OCI-LY1 (cell line): Measurements from ENCODE around the gene DIP2A.

Source experiments
- H2AFZ ChIP-seq: fragments of 200-600 bp; sonication (generic), shearing (Covaris generic); 2 replicates; pipeline ENCODE4 v1.6.0; 2014; ENCODE audit warnings: antibody characterized with exemption, mild to moderate bottlenecking, low read length
- H3F3A ChIP-seq: fragments of 200-600 bp; sonication (generic), shearing (Covaris generic); 2 replicates; pipeline ENCODE4 v1.6.0; 2014; ENCODE audit warnings: mild to moderate bottlenecking, antibody characterized with exemption, low read length, moderate library complexity; ENCODE audit not compliant: insufficient read depth
- H3K27ac ChIP-seq: fragments of 200-600 bp; sonication (generic); 2 replicates; pipeline ENCODE4 v1.5.1; 2014; ENCODE audit warnings: low read length, mixed run types, mild to moderate bottlenecking, low read depth; ENCODE audit not compliant: poor library complexity, severe bottlenecking
- H3K27me3 ChIP-seq: fragments of 200-600 bp; sonication (generic); 2 replicates; pipeline ENCODE4 v1.6.0; 2014; ENCODE audit warnings: antibody characterized with exemption, mild to moderate bottlenecking, low read length, moderate library complexity; ENCODE audit not compliant: insufficient read depth
- H3K36me3 ChIP-seq: fragments of 200-600 bp; sonication (generic); 2 replicates; pipeline ENCODE4 v1.6.1; 2014; ENCODE audit warnings: mild to moderate bottlenecking, antibody characterized with exemption, low read length, moderate library complexity, mixed read lengths; ENCODE audit not compliant: insufficient read depth
- H3K4me1 ChIP-seq: fragments of 200-600 bp; sonication (generic); 2 replicates; pipeline ENCODE4 v1.5.1; 2014; ENCODE audit warnings: mild to moderate bottlenecking, low read length, moderate library complexity; ENCODE audit not compliant: insufficient read depth, severe bottlenecking
- H3K4me2 ChIP-seq: fragments of 200-600 bp; sonication (generic), shearing (Covaris generic); 2 replicates; pipeline ENCODE4 v1.6.1; 2014; ENCODE audit warnings: low read length
- H3K4me3 ChIP-seq: fragments of 200-600 bp; sonication (generic); 2 replicates; pipeline ENCODE4 v1.5.1; 2014; ENCODE audit warnings: low read length, low read depth, mild to moderate bottlenecking, mixed read lengths; ENCODE audit not compliant: poor library complexity, severe bottlenecking
- H3K79me2 ChIP-seq: fragments of 200-600 bp; shearing (Covaris generic); 2 replicates; pipeline ENCODE4 v1.6.1; 2016; ENCODE audit warnings: mixed run types, low read length, mixed read lengths; ENCODE audit not compliant: insufficient read depth
- H3K9ac ChIP-seq: fragments of 200-600 bp; sonication (generic), shearing (Covaris generic); 2 replicates; pipeline ENCODE4 v1.6.1; 2014; ENCODE audit warnings: mild to moderate bottlenecking, low read length, mixed read lengths
- H3K9me2 ChIP-seq: fragments of 200-600 bp; sonication (generic), shearing (Covaris generic); 2 replicates; pipeline ENCODE4 v1.6.1; 2014; ENCODE audit warnings: low read depth, mild to moderate bottlenecking, low read length, mixed read lengths
- H3K9me3 ChIP-seq: fragments of 200-600 bp; shearing (Covaris generic); 2 replicates; pipeline ENCODE4 v1.6.1; 2014; ENCODE audit warnings: low read length, mixed read lengths
- H4K20me1 ChIP-seq: fragments of 200-600 bp; sonication (generic), shearing (Covaris generic); 2 replicates; pipeline ENCODE4 v1.6.0; 2016; ENCODE audit warnings: mild to moderate bottlenecking, low read length; ENCODE audit not compliant: insufficient read depth
- CTCF ChIP-seq: fragments of 200-600 bp; sonication (generic), shearing (Covaris generic); IDR thresholded peaks from 2 replicates; pipeline ENCODE4 v1.5.1; 2017; ENCODE audit warnings: mild to moderate bottlenecking, antibody characterized with exemption, low read length, moderate library complexity, mixed read lengths
- EZH2 ChIP-seq: fragments of 200-600 bp; sonication (generic), shearing (Covaris generic); IDR thresholded peaks from 2 replicates; pipeline ENCODE4 v1.8.0; 2017; ENCODE audit warnings: borderline replicate concordance, mixed run types, mild to moderate bottlenecking, antibody characterized with exemption, low read length, moderate library complexity, mixed read lengths

DIP2A gene

GRCh38 chr21:46416551-46416950 lies 42.1 kb upstream of the DIP2A start:
- H3K36me3 ChIP-seq, result peaks cover 42% of the 10 kb centered on the region; the same call in 1 of the 2 replicates
- no peak overlapping the region for H3K27ac ChIP-seq

DNA sequence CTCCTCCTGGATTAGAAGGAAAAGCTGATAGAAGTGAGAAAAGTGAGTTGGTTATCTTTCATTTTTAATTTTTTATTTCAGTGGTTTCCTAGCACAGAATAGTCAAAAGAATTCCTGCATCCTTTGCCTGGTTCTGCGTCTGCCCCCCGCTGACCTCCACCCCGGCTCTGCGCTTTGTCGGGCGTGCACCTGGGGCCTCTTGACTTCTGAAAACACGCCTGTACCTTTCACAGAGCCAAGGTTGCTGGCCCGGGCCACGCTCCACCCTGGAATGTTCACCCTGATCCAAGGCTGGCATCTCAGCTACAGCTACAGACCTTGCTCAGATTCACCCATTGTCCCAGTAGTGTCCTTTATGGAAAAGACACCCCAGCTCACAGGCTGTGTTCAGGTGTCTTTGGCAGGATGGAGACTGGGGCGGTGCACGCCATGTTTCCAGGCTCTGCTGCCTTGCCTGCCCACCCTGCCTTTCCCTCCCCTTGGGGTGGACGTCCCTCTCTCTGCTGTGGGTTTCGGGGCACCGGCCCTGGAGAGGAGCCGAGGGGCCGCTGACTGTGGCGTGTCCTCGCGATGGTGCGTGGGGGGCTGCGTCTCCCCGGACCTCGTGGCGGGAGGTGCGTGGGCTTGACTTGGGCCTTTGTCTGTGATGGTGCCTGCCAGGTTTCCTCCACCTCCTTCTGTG lies 40.3 kb upstream of the DIP2A start:
- H3K27ac ChIP-seq, result no peak overlapping the region
- H3K4me2 ChIP-seq, result no peak overlapping the region
- no peak overlapping the region for H3K9ac ChIP-seq
- H3K9me2 ChIP-seq, result no peaks in the 10 kb centered on the region
- H3K79me2 ChIP-seq, result no peaks in the 10 kb centered on the region
- no peak overlapping the region for H3K4me3 ChIP-seq
- H3K4me1 ChIP-seq, result no peaks in the 10 kb centered on the region
- TF ChIP-seq EZH2 (no peak), CTCF (no peak)
- H3K36me3 ChIP-seq, result peaks cover 45% of the 10 kb centered on the region
- no peaks in the 10 kb centered on the region for H4K20me1 ChIP-seq
- no peaks in the 10 kb centered on the region for H3K27me3 ChIP-seq
- H2AFZ ChIP-seq, result no peak overlapping the region
- no peaks in the 10 kb centered on the region for H3F3A ChIP-seq
- H3K9me3 ChIP-seq, result no peaks in the 10 kb centered on the region

More at GRCh38 chr21:46416551-46416950, 42.1 kb upstream of the DIP2A start:
- Histone ChIP-seq H3K4me1 (no peaks in the 10 kb centered on the region), H3K4me2 (no peak overlapping the region), H3K9ac (no peak overlapping the region), H3K9me2 (no peaks in the 10 kb centered on the region), H3K79me2 (no peaks in the 10 kb centered on the region), H3F3A (no peaks in the 10 kb centered on the region), H3K9me3 (no peaks in the 10 kb centered on the region), H2AFZ (no peak overlapping the region), H4K20me1 (no peaks in the 10 kb centered on the region), H3K4me3 (no peak overlapping the region), H3K27me3 (no peaks in the 10 kb centered on the region)
- TF ChIP-seq CTCF (no peak), EZH2 (no peak)

DNA sequence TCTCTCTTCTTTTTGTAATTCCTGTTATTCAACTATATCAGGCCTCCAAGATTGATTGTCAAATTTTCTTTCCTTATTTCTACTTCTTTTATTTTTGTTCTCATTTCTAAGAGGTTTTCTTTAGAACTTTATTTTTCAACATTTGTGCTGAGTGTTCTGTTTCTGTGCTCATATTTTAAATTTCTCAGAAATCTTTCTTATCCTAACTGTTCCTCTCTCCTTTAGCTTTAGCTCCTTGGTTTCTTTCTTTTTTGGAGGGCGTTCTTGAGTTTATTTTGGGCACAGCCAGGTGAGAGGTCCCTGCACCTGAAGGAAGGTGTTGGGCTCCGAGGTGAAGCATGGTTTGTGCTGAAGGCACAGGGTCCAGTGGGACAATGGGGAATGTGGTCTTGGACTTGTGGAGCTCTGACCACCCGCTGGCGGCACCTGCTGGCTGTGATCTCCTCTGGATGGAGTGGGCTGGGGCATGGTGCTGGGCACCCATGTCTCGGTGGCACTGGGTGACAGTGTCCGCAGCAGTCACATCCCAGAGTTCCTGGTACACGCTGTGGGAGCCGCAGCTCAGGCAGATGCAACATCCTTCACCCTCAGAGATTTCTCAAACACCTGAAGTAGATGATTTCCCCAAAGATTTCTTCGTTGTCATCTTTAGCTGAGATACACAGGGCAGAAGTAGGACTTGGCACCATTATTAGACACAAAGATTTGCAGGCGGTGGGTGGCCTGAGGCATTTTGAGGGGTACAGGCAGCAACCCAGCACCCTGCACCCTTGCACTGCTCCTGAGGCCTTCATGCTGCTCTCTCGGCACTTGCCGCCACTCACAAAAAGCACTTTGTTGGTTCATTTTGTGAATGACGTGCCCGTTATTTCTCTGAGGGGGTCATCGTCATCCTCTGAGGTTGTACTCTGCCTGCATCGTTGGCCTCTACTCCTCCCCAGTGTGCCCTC lies 38.2 kb upstream of the DIP2A start:
- no peaks in the 10 kb centered on the region for H3K27me3 ChIP-seq
- H3K27ac ChIP-seq, result no peak overlapping the region
- no peak overlapping the region for H3K9ac ChIP-seq
- H3K4me1 ChIP-seq, result no peaks in the 10 kb centered on the region
- H2AFZ ChIP-seq, result no peak overlapping the region
- H3K4me3 ChIP-seq, result no peak overlapping the region
- H3K36me3 ChIP-seq, result peaks cover 44% of the 10 kb centered on the region
- no peaks in the 10 kb centered on the region for H4K20me1 ChIP-seq
- H3K9me2 ChIP-seq, result no peaks in the 10 kb centered on the region
- TF ChIP-seq EZH2, result no peak
- TF ChIP-seq CTCF, result no peak
- no peak overlapping the region for H3K4me2 ChIP-seq
- H3K9me3 ChIP-seq, result no peaks in the 10 kb centered on the region
- H3F3A ChIP-seq, result no peaks in the 10 kb centered on the region
- no peaks in the 10 kb centered on the region for H3K79me2 ChIP-seq
